Fibroblast of mammary gland (primary cell): Measurements from ENCODE around the gene NTM.

Experiments
- DNase-seq: peaks from one replicate; pipeline ENCODE4 v3.0.0-alpha.2; 2010; ENCODE audit warnings: low read depth
- H3K4me3 ChIP-seq: 2 replicates; pipeline ENCODE4 v1.5.1; 2011; ENCODE audit warnings: low read depth, mild to moderate bottlenecking, low read length, moderate library complexity; ENCODE audit not compliant: control insufficient read depth
- CTCF ChIP-seq: conservative IDR thresholded peaks from 2 replicates; pipeline ENCODE4 v1.5.1; 2011; ENCODE audit warnings: low read depth, low read length, inconsistent platforms; ENCODE audit not compliant: control insufficient read depth, insufficient read depth

The NTM gene

DNA sequence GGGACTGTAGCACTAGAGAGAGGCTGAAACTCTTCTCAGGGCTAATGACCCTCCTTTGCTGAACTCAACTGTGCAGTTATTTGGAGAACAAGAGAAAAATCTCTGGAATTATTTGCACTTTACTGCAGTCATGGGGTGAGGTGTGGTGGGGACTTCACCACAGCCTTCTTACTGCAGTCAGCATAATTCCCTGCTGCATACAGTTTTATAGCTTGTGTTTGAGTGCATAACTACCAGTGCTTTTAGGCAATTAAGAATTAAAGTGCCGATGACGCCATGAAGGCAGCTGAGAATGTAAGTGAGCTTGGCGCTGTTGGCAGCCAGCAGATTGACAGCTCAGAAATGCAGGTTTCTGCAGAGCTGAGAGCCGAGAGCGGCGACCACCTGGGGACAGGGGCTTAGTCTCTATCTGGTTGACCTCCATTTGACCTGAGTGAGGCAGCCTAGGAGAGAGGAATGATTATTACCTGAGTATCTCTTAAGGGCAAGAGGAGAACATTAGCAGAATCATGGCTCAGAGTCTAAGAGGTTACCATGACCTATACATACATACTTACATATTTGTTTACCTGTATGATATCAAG lies 830.0 kb downstream of the NTM start:
- H3K4me3 ChIP-seq: no peak overlapping the region
- no peak for DNase-seq
- no peak for TF ChIP-seq CTCF

- TF ChIP-seq CTCF: no peak
- H3K4me3 ChIP-seq: no peak overlapping the region
- no peak for DNase-seq
Observed at GRCh38 chr11:132202621-132203020, 832.2 kb downstream of the NTM start.

- no peak for DNase-seq
- no peak overlapping the region for H3K4me3 ChIP-seq
- no peak for TF ChIP-seq CTCF
Observed at GRCh38 chr11:132205006-132205405, 834.6 kb downstream of the NTM start.

DNA sequence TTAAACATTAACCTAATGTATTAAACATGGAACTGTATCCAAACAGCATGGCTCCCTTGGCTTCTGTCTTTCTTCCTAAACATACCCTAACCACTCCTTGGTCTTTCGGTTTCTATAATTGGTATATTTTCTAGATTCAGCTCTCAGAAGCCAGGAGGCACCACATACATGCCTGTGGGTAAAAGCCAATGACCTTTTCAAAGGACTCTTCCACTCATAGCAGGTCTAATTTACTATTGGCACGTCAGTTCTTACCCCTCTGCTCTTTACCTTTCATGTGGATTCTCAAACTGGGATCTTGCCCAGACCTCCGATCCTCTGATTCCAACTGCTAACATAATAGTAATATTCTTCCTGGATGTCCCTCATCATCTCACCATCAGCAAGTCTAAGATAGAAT lies 835.1 kb downstream of the NTM start:
- DNase-seq: no peak
- no peak for TF ChIP-seq CTCF
- no peak overlapping the region for H3K4me3 ChIP-seq

GRCh38 chr11:132206993-132207392 lies 836.6 kb downstream of the NTM start:
- DNase-seq: no peak
- no peak overlapping the region for H3K4me3 ChIP-seq
- TF ChIP-seq CTCF: no peak

GRCh38 chr11:132208477-132209055 lies 838.2 kb downstream of the NTM start:
- no peak for DNase-seq
- no peak overlapping the region for H3K4me3 ChIP-seq
- TF ChIP-seq CTCF: no peak
